ENCODE data around the gene CDYL2. TPM values are rescaled to one million over a fixed set of nuclear protein-coding genes. Genes with fewer than 3 reads are reported as not detected.

The CDYL2 gene
- total and polyA plus RNA-seq, 7 donors, result 0.23 to 2.2 (median 1.0) TPM

GRCh38 chr16:80703131-80704071 lies 101.0 kb downstream of the CDYL2 start:
- Histone ChIP-seq H3K27me3 (ENCODE audit: insufficient read depth in 3 of 3, low read length in 2 of 3) (no peaks in the 10 kb centered on the region), H3K4me1 (no peaks in the 10 kb centered on the region), H3K9me3 (peaks cover 11% of the 10 kb centered on the region), H3K27ac (no peak overlapping the region), H3K4me3 (no peak overlapping the region), H3K36me3 (ENCODE audit: insufficient read depth in 1 of 2, low read depth in 1 of 2) (no peaks in the 10 kb centered on the region)
- 87 to 91% (median 89%) methylated on average over 10 of the region's 10 CpGs for WGBS, 3 donors
- no peak for ATAC-seq
- no peak for DNase-seq
- intact Hi-C loops (cut with DNase I), result no loop called here
- TF ChIP-seq, protein P1, sequence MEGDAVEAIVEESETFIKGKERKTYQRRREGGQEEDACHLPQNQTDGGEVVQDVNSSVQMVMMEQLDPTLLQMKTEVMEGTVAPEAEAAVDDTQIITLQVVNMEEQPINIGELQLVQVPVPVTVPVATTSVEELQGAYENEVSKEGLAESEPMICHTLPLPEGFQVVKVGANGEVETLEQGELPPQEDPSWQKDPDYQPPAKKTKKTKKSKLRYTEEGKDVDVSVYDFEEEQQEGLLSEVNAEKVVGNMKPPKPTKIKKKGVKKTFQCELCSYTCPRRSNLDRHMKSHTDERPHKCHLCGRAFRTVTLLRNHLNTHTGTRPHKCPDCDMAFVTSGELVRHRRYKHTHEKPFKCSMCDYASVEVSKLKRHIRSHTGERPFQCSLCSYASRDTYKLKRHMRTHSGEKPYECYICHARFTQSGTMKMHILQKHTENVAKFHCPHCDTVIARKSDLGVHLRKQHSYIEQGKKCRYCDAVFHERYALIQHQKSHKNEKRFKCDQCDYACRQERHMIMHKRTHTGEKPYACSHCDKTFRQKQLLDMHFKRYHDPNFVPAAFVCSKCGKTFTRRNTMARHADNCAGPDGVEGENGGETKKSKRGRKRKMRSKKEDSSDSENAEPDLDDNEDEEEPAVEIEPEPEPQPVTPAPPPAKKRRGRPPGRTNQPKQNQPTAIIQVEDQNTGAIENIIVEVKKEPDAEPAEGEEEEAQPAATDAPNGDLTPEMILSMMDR (IDR thresholded peaks at IDR 0.05), result no peak

DNA sequence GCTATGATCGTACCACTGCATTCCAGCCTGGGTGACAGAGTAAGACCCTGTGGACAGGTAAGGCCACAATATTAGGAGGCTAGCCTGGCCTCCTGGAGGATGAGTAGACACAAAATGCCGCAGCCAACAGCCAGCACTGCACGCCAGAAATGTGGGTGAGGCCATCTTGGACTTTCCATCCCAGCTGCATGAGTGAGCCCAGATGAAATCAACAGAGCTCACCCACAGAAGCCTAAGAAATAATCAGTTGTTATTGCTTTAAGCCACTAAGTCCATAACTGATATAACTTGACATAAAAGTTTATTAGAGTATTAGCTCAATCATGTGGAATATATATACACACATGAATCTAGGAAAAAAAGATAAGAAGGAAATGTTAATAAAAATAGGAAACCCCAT lies 101.7 kb downstream of the CDYL2 start:
- intact Hi-C loops (cut with DNase I), result no loop called here
- 89 to 95% (median 89%) methylated on average over 3 of the region's 3 CpGs for WGBS, 3 donors
- no peak for ATAC-seq
- Histone ChIP-seq H3K27ac (no peak overlapping the region), H3K27me3 (ENCODE audit: insufficient read depth in 3 of 3, low read length in 2 of 3) (no peaks in the 10 kb centered on the region), H3K9me3 (peaks cover 11% of the 10 kb centered on the region), H3K4me3 (no peak overlapping the region), H3K36me3 (ENCODE audit: insufficient read depth in 1 of 2, low read depth in 1 of 2) (no peaks in the 10 kb centered on the region), H3K4me1 (no peaks in the 10 kb centered on the region)
- TF ChIP-seq, protein P1 (IDR thresholded peaks at IDR 0.05), result no peak
- DNase-seq, result no peak

DNA sequence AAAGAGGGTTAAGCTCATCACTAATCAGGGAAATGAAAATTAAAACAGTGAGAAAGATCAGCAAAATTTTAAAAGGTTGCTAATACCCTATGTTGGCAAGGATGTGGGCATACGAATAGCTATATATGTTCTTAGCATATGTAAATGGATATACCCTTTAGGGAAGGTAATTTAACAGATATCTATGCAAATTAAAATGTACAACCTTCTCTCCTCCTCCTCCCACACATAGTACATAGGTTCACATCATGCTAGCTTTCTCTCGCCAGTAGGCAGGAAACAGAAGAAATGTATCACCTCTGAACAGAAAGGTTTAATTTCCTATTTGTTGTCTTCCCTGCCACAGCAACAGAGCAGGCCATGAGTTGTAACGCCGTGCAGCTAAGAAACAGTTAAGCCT lies 103.8 kb downstream of the CDYL2 start:
- TF ChIP-seq, protein P1 (IDR thresholded peaks at IDR 0.05), result no peak
- no peak overlapping the region for H3K4me3 ChIP-seq
- ATAC-seq (no peak), DNase-seq (no peak)
- no peak overlapping the region for H3K27ac ChIP-seq
- H3K4me1 ChIP-seq, result no peaks in the 10 kb centered on the region
- intact Hi-C loops (cut with DNase I), result no loop called here
- WGBS, 3 donors, result 79 to 88% (median 82%) methylated on average over 4 of the region's 4 CpGs
- H3K27me3 ChIP-seq (ENCODE audit: insufficient read depth in 3 of 3, low read length in 2 of 3), result no peaks in the 10 kb centered on the region
- no peaks in the 10 kb centered on the region for H3K36me3 ChIP-seq (ENCODE audit: insufficient read depth in 1 of 2, low read depth in 1 of 2)
- peaks cover 6% of the 10 kb centered on the region for H3K9me3 ChIP-seq

DNA sequence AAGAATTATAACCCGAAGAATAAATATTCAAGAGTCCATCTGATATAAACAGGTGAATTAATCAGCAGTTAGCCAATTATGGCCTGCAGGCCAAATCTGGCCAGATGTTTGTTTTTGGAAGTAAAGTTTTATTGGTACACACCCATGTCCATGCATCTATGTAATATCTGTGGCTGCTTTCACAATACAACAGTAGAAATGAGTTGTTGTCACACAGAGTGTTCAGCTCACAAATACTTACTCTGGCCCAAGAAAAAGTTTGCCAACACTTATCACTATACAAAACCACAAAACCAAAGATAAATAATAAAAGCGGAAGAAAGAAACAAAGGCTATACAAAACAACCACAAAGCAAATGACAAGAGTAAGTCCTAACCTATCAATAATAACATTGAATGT lies 109.4 kb downstream of the CDYL2 start:
- 89 to 97% (median 97%) methylated on average over 2 of the region's 2 CpGs for WGBS, 3 donors

More for the DNA sequence above, 109.4 kb downstream of the CDYL2 start:
- H3K9me3 ChIP-seq, result no peaks in the 10 kb centered on the region
- H3K4me1 ChIP-seq, result no peaks in the 10 kb centered on the region
- no peak for DNase-seq
- no peaks in the 10 kb centered on the region for H3K36me3 ChIP-seq (ENCODE audit: insufficient read depth in 1 of 2, low read depth in 1 of 2)
- no peak overlapping the region for H3K4me3 ChIP-seq
- intact Hi-C loops (cut with DNase I), result no loop called here
- no peak for ATAC-seq
- peaks cover 0 to 2% (median 0%) of the 10 kb centered on the region in 3 donors for H3K27me3 ChIP-seq (ENCODE audit: insufficient read depth in 3 of 3, low read length in 2 of 3)
- no peak overlapping the region for H3K27ac ChIP-seq
- TF ChIP-seq, protein P1 (IDR thresholded peaks at IDR 0.05), result no peak
